Stomach (tissue), 4 donors: ENCODE data around the gene CERT1.

Source experiments
- POLR2AphosphoS5 ChIP-seq, 3 donors: sonication (generic); formaldehyde crosslinking; IDR thresholded peaks; one replicate each; pipeline ENCODE4 v1.6.1; 2016; ENCODE audit warnings: antibody characterized with exemption in 3 of 3
- TF ChIP-seq, protein P1 (sequence below), 7 experiments: fragments of 450-650 bp in 4 of 7; fragments of 200-600 bp in 3 of 7; sonication (generic) in 3 of 7; IDR thresholded peaks; one replicate each; pipeline ENCODE4 v1.5.1; 2016 to 2019; ENCODE audit warnings: antibody characterized with exemption in 7 of 7, control low read depth in 2 of 7, mild to moderate bottlenecking in 1 of 7

DNA sequence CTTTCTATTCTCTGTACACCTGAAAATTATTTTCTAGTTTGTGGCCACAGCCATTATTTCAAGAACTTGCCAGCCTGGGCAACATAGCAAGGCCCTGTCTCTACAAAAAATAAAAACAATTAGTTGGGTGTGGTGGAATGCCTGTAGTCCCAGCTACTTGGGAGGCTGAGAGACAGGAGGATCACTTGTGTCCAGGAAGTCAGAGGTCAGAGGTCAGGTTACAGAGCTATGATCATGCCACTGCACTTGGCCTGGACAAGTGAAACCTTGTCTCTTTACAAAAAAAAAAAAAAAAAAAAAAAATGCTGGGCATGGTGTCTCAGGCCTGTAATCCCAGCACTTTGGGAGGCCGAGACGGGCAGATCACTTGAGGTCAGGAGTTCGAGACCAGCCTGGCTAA, 116.2 kb downstream of the CERT1 start:
- TF ChIP-seq, protein P1, sequence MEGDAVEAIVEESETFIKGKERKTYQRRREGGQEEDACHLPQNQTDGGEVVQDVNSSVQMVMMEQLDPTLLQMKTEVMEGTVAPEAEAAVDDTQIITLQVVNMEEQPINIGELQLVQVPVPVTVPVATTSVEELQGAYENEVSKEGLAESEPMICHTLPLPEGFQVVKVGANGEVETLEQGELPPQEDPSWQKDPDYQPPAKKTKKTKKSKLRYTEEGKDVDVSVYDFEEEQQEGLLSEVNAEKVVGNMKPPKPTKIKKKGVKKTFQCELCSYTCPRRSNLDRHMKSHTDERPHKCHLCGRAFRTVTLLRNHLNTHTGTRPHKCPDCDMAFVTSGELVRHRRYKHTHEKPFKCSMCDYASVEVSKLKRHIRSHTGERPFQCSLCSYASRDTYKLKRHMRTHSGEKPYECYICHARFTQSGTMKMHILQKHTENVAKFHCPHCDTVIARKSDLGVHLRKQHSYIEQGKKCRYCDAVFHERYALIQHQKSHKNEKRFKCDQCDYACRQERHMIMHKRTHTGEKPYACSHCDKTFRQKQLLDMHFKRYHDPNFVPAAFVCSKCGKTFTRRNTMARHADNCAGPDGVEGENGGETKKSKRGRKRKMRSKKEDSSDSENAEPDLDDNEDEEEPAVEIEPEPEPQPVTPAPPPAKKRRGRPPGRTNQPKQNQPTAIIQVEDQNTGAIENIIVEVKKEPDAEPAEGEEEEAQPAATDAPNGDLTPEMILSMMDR (IDR thresholded peaks at IDR 0.05), result no peak
- no peak for TF ChIP-seq POLR2AphosphoS5 (IDR thresholded peaks at IDR 0.05)
